HG03060 (cell line): ENCODE measurements around the gene CHSY1.
A peak's percentile ranks its signal among the peaks of the same experiment; 100 is the strongest.

Source experiments
- ATAC-seq: cut with Tn5 transposase; IDR thresholded peaks from one replicate; pipeline ENCODE4 v1.9.1; 2021; ENCODE audit warnings: low read depth, moderate number of reproducible peaks; ENCODE audit not compliant: unreplicated experiment

The CHSY1 gene

GRCh38 chr15:101139986-101140696, 111.7 kb downstream of the CHSY1 start:
- no peak for ATAC-seq

GRCh38 chr15:101138913-101139880, 112.7 kb downstream of the CHSY1 start:
- ATAC-seq: peak; percentile 41

- ATAC-seq: no peak
Measured at GRCh38 chr15:101138086-101138660, 113.7 kb downstream of the CHSY1 start.

GRCh38 chr15:101137312-101137940, 114.4 kb downstream of the CHSY1 start:
- no peak for ATAC-seq

- no peak for ATAC-seq
Measured at GRCh38 chr15:101136381-101137268, 115.2 kb downstream of the CHSY1 start.

- ATAC-seq: peak; percentile 52
Measured at GRCh38 chr15:101135532-101136166, 116.2 kb downstream of the CHSY1 start.

GRCh38 chr15:101134780-101135179, 117.1 kb downstream of the CHSY1 start:
- no peak for ATAC-seq

GRCh38 chr15:101133751-101134261, 118.0 kb downstream of the CHSY1 start:
- no peak for ATAC-seq

GRCh38 chr15:101133181-101133460, 118.7 kb downstream of the CHSY1 start:
- no peak for ATAC-seq

GRCh38 chr15:101132390-101133180, 119.3 kb downstream of the CHSY1 start:
- no peak for ATAC-seq

- no peak for ATAC-seq
Measured at GRCh38 chr15:101131489-101132389, 120.1 kb downstream of the CHSY1 start.

- no peak for ATAC-seq
Measured at GRCh38 chr15:101129851-101130380, 121.9 kb downstream of the CHSY1 start.

- ATAC-seq: no peak
Measured at GRCh38 chr15:101128221-101129015, 123.4 kb downstream of the CHSY1 start.

- peak; percentile 46 for ATAC-seq
Measured at GRCh38 chr15:101127506-101128076, 124.3 kb downstream of the CHSY1 start.

- peak; percentile 23 for ATAC-seq
Measured at GRCh38 chr15:101126618-101127505, 125.0 kb downstream of the CHSY1 start.
